H9 (cell line): ENCODE results near the gene CHRNA4. TPM values are rescaled to one million over a fixed set of nuclear protein-coding genes. Genes with fewer than 3 reads are reported as not detected.
"Not testable (repeated sequence)": the region's sequence is repeated elsewhere in the genome, so short reads cannot be mapped to it uniquely, and the experiment has no call there.

ENCODE experiments used
- DNase-seq: peaks from one replicate; pipeline ENCODE4 v3.0.0-alpha.2; 2017
- H2AFZ ChIP-seq: one replicate; pipeline ENCODE4 v1.6.1; 2013; ENCODE audit warnings: mild to moderate bottlenecking, low read length, control low read depth, moderate library complexity
- H2AK5ac ChIP-seq: 2 replicates; pipeline ENCODE4 v1.6.1; 2013; ENCODE audit warnings: low read length, control low read depth, mixed read lengths; ENCODE audit not compliant: insufficient read length
- H2BK120ac ChIP-seq: one replicate; pipeline ENCODE4 v1.6.1; 2013; ENCODE audit warnings: low read depth, mild to moderate bottlenecking, low read length, control low read depth, inconsistent platforms; ENCODE audit not compliant: poor library complexity, severe bottlenecking
- H2BK12ac ChIP-seq: 2 replicates; pipeline ENCODE4 v1.6.1; 2013; ENCODE audit warnings: low read length, control low read depth, mixed read lengths, low read depth; ENCODE audit not compliant: insufficient read length
- H2BK15ac ChIP-seq: 2 replicates; pipeline ENCODE4 v1.6.1; 2013; ENCODE audit warnings: low read depth, low read length, control low read depth
- H2BK20ac ChIP-seq: one replicate; pipeline ENCODE4 v1.6.1; 2013; ENCODE audit warnings: low read depth, mild to moderate bottlenecking, low read length, control low read depth, inconsistent platforms; ENCODE audit not compliant: poor library complexity, severe bottlenecking
- H2BK5ac ChIP-seq: 2 replicates; pipeline ENCODE4 v1.6.1; 2013; ENCODE audit warnings: low read length, control low read depth, mixed read lengths; ENCODE audit not compliant: insufficient read length
- H3K14ac ChIP-seq: 2 replicates; pipeline ENCODE4 v1.6.1; 2013; ENCODE audit warnings: low read length, control low read depth; ENCODE audit not compliant: insufficient read depth
- H3K18ac ChIP-seq: 2 replicates; pipeline ENCODE4 v1.6.1; 2013; ENCODE audit warnings: low read depth, mild to moderate bottlenecking, mixed read lengths, low read length, control low read depth; ENCODE audit not compliant: insufficient read length
- H3K23ac ChIP-seq: 2 replicates; pipeline ENCODE4 v1.6.1; 2013; ENCODE audit warnings: low read length, control low read depth, mixed read lengths, low read depth; ENCODE audit not compliant: insufficient read length
- H3K23me2 ChIP-seq: 2 replicates; pipeline ENCODE4 v1.6.1; 2013; ENCODE audit warnings: low read depth, mild to moderate bottlenecking, mixed read lengths, low read length, control low read depth; ENCODE audit not compliant: insufficient read length, poor library complexity, severe bottlenecking
- H3K27ac ChIP-seq: 2 replicates; pipeline ENCODE4 v1.5.1; 2013; ENCODE audit warnings: low read length, control low read depth, mixed read lengths, low read depth; ENCODE audit not compliant: insufficient read length
- H3K27me3 ChIP-seq: 2 replicates; pipeline ENCODE4 v1.6.1; 2013; ENCODE audit warnings: low read length, control low read depth, inconsistent platforms; ENCODE audit not compliant: insufficient read depth
- H3K4ac ChIP-seq: 2 replicates; pipeline ENCODE4 v1.6.1; 2013; ENCODE audit warnings: low read depth, mild to moderate bottlenecking, control low read depth, inconsistent platforms, low read length, moderate library complexity
- H3K4me1 ChIP-seq: 2 replicates; pipeline ENCODE4 v1.6.1; 2013; ENCODE audit warnings: low read length, control low read depth, inconsistent platforms; ENCODE audit not compliant: insufficient read depth
- H3K4me2 ChIP-seq: 2 replicates; pipeline ENCODE4 v1.6.1; 2013; ENCODE audit warnings: low read length, control low read depth, mixed read lengths; ENCODE audit not compliant: insufficient read length, insufficient read depth
- H3K56ac ChIP-seq: 2 replicates; pipeline ENCODE4 v1.6.1; 2013; ENCODE audit warnings: low read depth, mild to moderate bottlenecking, mixed read lengths, low read length, control low read depth; ENCODE audit not compliant: insufficient read length
- H3K79me1 ChIP-seq: 2 replicates; pipeline ENCODE4 v1.6.1; 2013; ENCODE audit warnings: low read depth, mild to moderate bottlenecking, moderate library complexity, low read length, control low read depth, inconsistent platforms; ENCODE audit not compliant: insufficient read depth, poor library complexity, severe bottlenecking
- H3K79me2 ChIP-seq: 2 replicates; pipeline ENCODE4 v1.6.1; 2013; ENCODE audit warnings: low read length, control low read depth, inconsistent platforms; ENCODE audit not compliant: insufficient read depth
- H3K9ac ChIP-seq: 2 replicates; pipeline ENCODE4 v1.6.1; 2013; ENCODE audit warnings: low read length, control low read depth, mixed read lengths; ENCODE audit not compliant: insufficient read length; ENCODE audit errors: extremely low read depth
- H3K9me3 ChIP-seq: one replicate; pipeline ENCODE4 v1.6.1; 2013; ENCODE audit warnings: low read depth, low read length, inconsistent platforms; ENCODE audit not compliant: control insufficient read depth
- H3T11ph ChIP-seq: one replicate; pipeline ENCODE4 v1.6.1; 2013; ENCODE audit warnings: mild to moderate bottlenecking, low read length, control low read depth, inconsistent platforms
- H4K20me1 ChIP-seq: one replicate; pipeline ENCODE4 v1.6.1; 2013; ENCODE audit not compliant: control insufficient read depth, insufficient read length, insufficient read depth
- H4K5ac ChIP-seq: 2 replicates; pipeline ENCODE4 v1.6.1; 2013; ENCODE audit warnings: low read depth, mild to moderate bottlenecking, mixed read lengths, low read length, control low read depth; ENCODE audit not compliant: insufficient read length
- H4K8ac ChIP-seq: replicated peaks from 2 replicates; pipeline ENCODE4 v1.6.1; 2013; ENCODE audit warnings: low read length, control low read depth, mixed read lengths, low read depth; ENCODE audit not compliant: insufficient read length
- H4K91ac ChIP-seq: 2 replicates; pipeline ENCODE4 v1.6.1; 2013; ENCODE audit warnings: low read depth, mild to moderate bottlenecking, moderate library complexity, mixed read lengths, low read length, control low read depth; ENCODE audit not compliant: insufficient read length
- H3K27ac Mint-ChIP-seq, 3 experiments: 2 replicates in 2 of 3; 3 replicates in 1 of 3; pipeline ENCODE4 v1.8.0; 2020 to 2021; ENCODE audit warnings: mixed read lengths in 3 of 3, mild to moderate bottlenecking in 1 of 3, moderate library complexity in 1 of 3
- H3K27me3 Mint-ChIP-seq: 2 replicates; pipeline ENCODE4 v1.8.0; 2021; ENCODE audit warnings: low read depth, mild to moderate bottlenecking, moderate library complexity, mixed read lengths
- H3K36me3 Mint-ChIP-seq, 3 experiments: 2 replicates in 2 of 3; 3 replicates in 1 of 3; pipeline ENCODE4 v1.8.0; 2020 to 2021; ENCODE audit warnings: low read depth in 3 of 3, mixed read lengths in 3 of 3; ENCODE audit not compliant: insufficient read depth in 1 of 3
- H3K4me1 Mint-ChIP-seq, 2 experiments: 2 replicates each; pipeline ENCODE4 v1.8.0; 2020; ENCODE audit warnings: mixed read lengths in 2 of 2
- H3K4me3 Mint-ChIP-seq, 2 experiments: 2 replicates in 1 of 2; 3 replicates in 1 of 2; pipeline ENCODE4 v1.8.0; 2020 to 2021; ENCODE audit warnings: mild to moderate bottlenecking in 2 of 2, mixed read lengths in 2 of 2, moderate library complexity in 1 of 2
- H3K9me3 Mint-ChIP-seq, 2 experiments: 2 replicates in 1 of 2; 3 replicates in 1 of 2; pipeline ENCODE4 v1.8.0; 2020; ENCODE audit warnings: mild to moderate bottlenecking in 2 of 2, mixed read lengths in 2 of 2, moderate library complexity in 1 of 2
- WGBS: extraction: QIAGEN DNeasy Blood & Tissue Kit; methylation state at CpG from one replicate; pipeline ENCODE4 v1.1.7; 2013; ENCODE audit warnings: missing lambda C conversion rate, low lambda C conversion rate, mixed read lengths; ENCODE audit not compliant: insufficient read length; ENCODE audit errors: extremely low coverage; 5-methylcytosine and 5-hydroxymethylcytosine counted together
- total RNA-seq: library from RNA; stranded (reverse); gene quantifications from 2 replicates; pipeline ENCODE4 v1.2.1, GENCODE V29; 2021
- TF ChIP-seq, protein P1 (sequence below): fragments of 200-600 bp; sonication (generic); conservative IDR thresholded peaks from 3 replicates; pipeline ENCODE4 v1.8.0; 2021; ENCODE audit warnings: antibody characterized with exemption, mild to moderate bottlenecking

Gene CHRNA4
- total RNA-seq, 1 experiment from 2014 or later, result 2.5 TPM

DNA sequence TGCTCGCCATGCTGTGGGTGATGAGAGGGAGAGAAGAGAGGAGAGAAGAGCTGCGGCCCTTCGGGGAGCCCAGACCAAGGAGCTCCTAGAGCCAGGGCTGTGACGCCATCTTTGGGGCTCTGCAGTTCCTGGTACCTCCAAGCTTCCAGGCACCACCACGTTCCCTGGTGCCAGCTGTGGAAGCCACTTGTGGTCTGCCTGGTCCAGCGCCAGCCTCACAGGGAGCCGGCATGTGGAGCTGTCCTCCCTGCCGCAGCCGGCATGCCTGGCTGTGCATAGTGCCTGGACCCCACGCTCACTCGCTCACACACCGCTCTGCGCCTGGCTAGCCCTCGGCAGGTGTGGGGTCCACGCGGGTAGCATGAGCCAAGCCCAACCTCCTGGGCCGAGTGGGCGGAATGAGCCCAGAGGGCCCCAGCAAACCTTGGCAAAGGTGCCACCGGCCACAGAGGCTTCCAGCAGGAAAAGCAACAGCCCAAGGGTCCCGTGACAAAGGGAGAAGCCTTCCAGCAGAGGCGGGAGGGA is 19.3 kb upstream of the CHRNA4 start:
- DNase-seq, result no peak
- H3K56ac ChIP-seq, result no peak overlapping the region
- peaks cover 4% of the 10 kb centered on the region; the same call in 1 of the 2 replicates for H3K4me1 ChIP-seq
- no peak overlapping the region for H3K4me2 ChIP-seq
- TF ChIP-seq, protein P1, sequence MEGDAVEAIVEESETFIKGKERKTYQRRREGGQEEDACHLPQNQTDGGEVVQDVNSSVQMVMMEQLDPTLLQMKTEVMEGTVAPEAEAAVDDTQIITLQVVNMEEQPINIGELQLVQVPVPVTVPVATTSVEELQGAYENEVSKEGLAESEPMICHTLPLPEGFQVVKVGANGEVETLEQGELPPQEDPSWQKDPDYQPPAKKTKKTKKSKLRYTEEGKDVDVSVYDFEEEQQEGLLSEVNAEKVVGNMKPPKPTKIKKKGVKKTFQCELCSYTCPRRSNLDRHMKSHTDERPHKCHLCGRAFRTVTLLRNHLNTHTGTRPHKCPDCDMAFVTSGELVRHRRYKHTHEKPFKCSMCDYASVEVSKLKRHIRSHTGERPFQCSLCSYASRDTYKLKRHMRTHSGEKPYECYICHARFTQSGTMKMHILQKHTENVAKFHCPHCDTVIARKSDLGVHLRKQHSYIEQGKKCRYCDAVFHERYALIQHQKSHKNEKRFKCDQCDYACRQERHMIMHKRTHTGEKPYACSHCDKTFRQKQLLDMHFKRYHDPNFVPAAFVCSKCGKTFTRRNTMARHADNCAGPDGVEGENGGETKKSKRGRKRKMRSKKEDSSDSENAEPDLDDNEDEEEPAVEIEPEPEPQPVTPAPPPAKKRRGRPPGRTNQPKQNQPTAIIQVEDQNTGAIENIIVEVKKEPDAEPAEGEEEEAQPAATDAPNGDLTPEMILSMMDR, result no peak
- H3K27ac ChIP-seq, result no peak overlapping the region
- no peak overlapping the region for H4K91ac ChIP-seq
- no peaks in the 10 kb centered on the region for H3K9me3 ChIP-seq
- no peak overlapping the region for H3K4me3 Mint-ChIP-seq
- H2BK15ac ChIP-seq, result no peak overlapping the region
- no peak overlapping the region; the same call in 1 of the 2 replicates for H3K14ac ChIP-seq
- no peak overlapping the region for H3T11ph ChIP-seq
- H2BK120ac ChIP-seq, result no peak overlapping the region
- no peaks in the 10 kb centered on the region for H3K79me2 ChIP-seq
- no peak overlapping the region for H3K4ac ChIP-seq
- H3K9me3 Mint-ChIP-seq, result peaks cover 7 to 8% of the 10 kb centered on the region in 2 experiments; a peak in 4 of 5 replicates
- no peak overlapping the region for H3K27ac Mint-ChIP-seq
- no peak overlapping the region for H3K18ac ChIP-seq
- no peaks in the 10 kb centered on the region for H3K79me1 ChIP-seq
- H2BK5ac ChIP-seq, result no peak overlapping the region
- H3K27me3 Mint-ChIP-seq, result peaks cover 10% of the 10 kb centered on the region
- no peak overlapping the region for H2AK5ac ChIP-seq
- peaks cover 0 to 8% (median 3%) of the 10 kb centered on the region in 3 experiments; a peak in 3 of 7 replicates for H3K36me3 Mint-ChIP-seq
- no peak overlapping the region for H4K8ac ChIP-seq
- no peak overlapping the region for H2BK20ac ChIP-seq
- no peak overlapping the region for H2AFZ ChIP-seq
- no CpG with 5 or more reads among the region's 21 CpGs for WGBS
- no peaks in the 10 kb centered on the region for H4K20me1 ChIP-seq
- H3K23ac ChIP-seq, result no peak overlapping the region
- no peak overlapping the region for H4K5ac ChIP-seq
- H3K9ac ChIP-seq, result no peak overlapping the region
- H3K23me2 ChIP-seq, result no peaks in the 10 kb centered on the region
- H2BK12ac ChIP-seq, result no peak overlapping the region
- no peaks in the 10 kb centered on the region for H3K27me3 ChIP-seq
- H3K4me1 Mint-ChIP-seq, result peaks cover 19 to 40% of the 10 kb centered on the region in 2 experiments

DNA sequence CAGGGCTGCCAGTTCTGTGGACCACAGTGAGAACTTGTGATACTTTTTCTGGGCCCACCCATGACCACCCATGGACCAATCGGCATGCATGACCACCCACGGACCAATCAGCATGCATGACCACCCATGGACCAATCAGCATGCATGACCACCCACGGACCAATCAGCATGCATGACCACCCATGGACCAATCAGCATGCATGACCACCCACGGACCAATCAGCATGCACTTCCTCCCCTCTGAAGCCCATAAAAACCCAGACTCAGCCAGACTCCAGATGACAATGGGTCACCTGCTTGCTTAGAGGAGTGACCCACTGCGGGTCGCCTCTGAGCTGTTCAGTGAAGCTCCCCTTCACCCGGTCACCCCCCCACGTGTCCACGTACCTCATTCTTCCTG is 18.7 kb upstream of the CHRNA4 start:
- H3K4ac ChIP-seq, H2AFZ ChIP-seq, H4K8ac ChIP-seq, H3K56ac ChIP-seq, H3K79me1 ChIP-seq, H4K5ac ChIP-seq, H3K4me2 ChIP-seq, H3T11ph ChIP-seq, H3K27me3 Mint-ChIP-seq, H3K9ac ChIP-seq, H3K14ac ChIP-seq, H4K91ac ChIP-seq, H2BK120ac ChIP-seq, H2AK5ac ChIP-seq, DNase-seq, H3K23me2 ChIP-seq, H4K20me1 ChIP-seq, H2BK20ac ChIP-seq, H3K18ac ChIP-seq, H3K27ac ChIP-seq, H2BK15ac ChIP-seq, H3K27ac Mint-ChIP-seq, H3K9me3 ChIP-seq, H3K36me3 Mint-ChIP-seq, H3K23ac ChIP-seq, H3K9me3 Mint-ChIP-seq, H3K27me3 ChIP-seq, H3K4me3 Mint-ChIP-seq, H3K79me2 ChIP-seq, H3K4me1 ChIP-seq, H2BK5ac ChIP-seq, H2BK12ac ChIP-seq: not testable (repeated sequence)
- peaks cover 19 to 40% of the 10 kb centered on the region in 2 experiments for H3K4me1 Mint-ChIP-seq
- no CpG with 5 or more reads among the region's 9 CpGs for WGBS
